ENCODE measurements around the gene KRTAP2-2. TPM values are rescaled to one million over a fixed set of nuclear protein-coding genes. Genes with fewer than 3 reads are reported as not detected.

The KRTAP2-2 gene
- total RNA-seq, result not detected in 2 replicates

GRCh38 chr17:41055130-41055529 lies at the start of gene KRTAP2-2:
Gene KRTAP2-2, minus strand, starts transcription at chr17:41055230. Its CDS starts 19 bp downstream, at chr17:41055211.

GRCh38 chr17:41101586-41102259 lies 46.7 kb upstream of the KRTAP2-2 start, which contains the start of gene KRTAP4-16:
Gene KRTAP4-16, minus strand, starts transcription at chr17:41102209. Its CDS starts 0 bp downstream, at chr17:41102209.

GRCh38 chr17:41098042-41098441 lies 43.0 kb upstream of the KRTAP2-2 start, which contains the start of gene KRTAP4-8:
Gene KRTAP4-8, minus strand, starts transcription at chr17:41098142. Its CDS starts 58 bp downstream, at chr17:41098084.

GRCh38 chr17:41084100-41084856 lies 29.2 kb upstream of the KRTAP2-2 start, which contains the start of gene KRTAP4-7:
Gene KRTAP4-7, plus strand, starts transcription at chr17:41084150. Its CDS starts 57 bp downstream, at chr17:41084207.

GRCh38 chr17:41065829-41066624 lies 11.0 kb upstream of the KRTAP2-2 start, which contains the start of gene KRTAP2-4:
Gene KRTAP2-4, minus strand, starts transcription at chr17:41065879. Its CDS starts 34 bp downstream, at chr17:41065845.

GRCh38 chr17:41060052-41060604 lies 5.1 kb upstream of the KRTAP2-2 start, which contains the start of gene KRTAP2-3:
Gene KRTAP2-3, minus strand, starts transcription at chr17:41060114. Its CDS starts 64 bp downstream, at chr17:41060050.

GRCh38 chr17:41046735-41047465 lies 8.1 kb downstream of the KRTAP2-2 start, which contains the start of gene KRTAP2-1:
Gene KRTAP2-1, minus strand, starts transcription at chr17:41047316. Its CDS starts 49 bp downstream, at chr17:41047267.

GRCh38 chr17:41040783-41041571 lies 14.1 kb downstream of the KRTAP2-2 start, which contains the start of gene KRTAP1-1:
Gene KRTAP1-1, minus strand, starts transcription at chr17:41041450. Its CDS starts 53 bp downstream, at chr17:41041397.

GRCh38 chr17:41034346-41034935 lies 20.6 kb downstream of the KRTAP2-2 start, which contains the start of gene KRTAP1-3:
Gene KRTAP1-3, minus strand, starts transcription at chr17:41034874. Its CDS starts 53 bp downstream, at chr17:41034821.

GRCh38 chr17:41029633-41030245 lies 25.3 kb downstream of the KRTAP2-2 start, which contains the start of gene KRTAP1-4:
Gene KRTAP1-4, minus strand, starts transcription at chr17:41030195. Its CDS starts 117 bp downstream, at chr17:41030078.

GRCh38 chr17:41026715-41027471 lies 28.1 kb downstream of the KRTAP2-2 start, which contains the start of gene KRTAP1-5:
Gene KRTAP1-5, minus strand, starts transcription at chr17:41027208. Its CDS starts 53 bp downstream, at chr17:41027155.

GRCh38 chr17:41008811-41009210 lies 46.2 kb downstream of the KRTAP2-2 start, which contains the start of gene KRTAP3-1:
Gene KRTAP3-1, minus strand, starts transcription at chr17:41009128. Its CDS starts 54 bp downstream, at chr17:41009074.

Other genes starting within 250 kb of the KRTAP2-2 start
- gene KRT10, start 232.6 kb downstream of the KRTAP2-2 start, total RNA-seq, result 14.4 and 20.9 TPM in 2 replicates
- under 0.01 TPM in 1 of 2 replicates, not detected in the other for gene KRT12, start 188.0 kb downstream of the KRTAP2-2 start, total RNA-seq
- gene KRT20, start 170.0 kb downstream of the KRTAP2-2 start, total RNA-seq, result not detected in 2 replicates
- gene KRT23, start 117.6 kb downstream of the KRTAP2-2 start, total RNA-seq, result 3.5 and 4.3 TPM in 2 replicates
- not detected in 2 replicates for gene KRT39, start 88.3 kb downstream of the KRTAP2-2 start, total RNA-seq
- not detected in 2 replicates for gene KRT40, start 70.9 kb downstream of the KRTAP2-2 start, total RNA-seq
- gene KRTAP3-3, start 61.1 kb downstream of the KRTAP2-2 start, total RNA-seq, result not detected in 2 replicates
- not detected in 2 replicates for gene KRTAP3-2, start 55.3 kb downstream of the KRTAP2-2 start, total RNA-seq
- gene KRTAP3-1, start 46.1 kb downstream of the KRTAP2-2 start, total RNA-seq, result not detected in 2 replicates
- 15.4 and 18.2 TPM in 2 replicates for gene KRTAP1-5, start 28.0 kb downstream of the KRTAP2-2 start, total RNA-seq
- gene KRTAP1-4, start 25.0 kb downstream of the KRTAP2-2 start, total RNA-seq, result not detected in 2 replicates
- not detected in 2 replicates for gene KRTAP1-3, start 20.4 kb downstream of the KRTAP2-2 start, total RNA-seq
- 0.35 TPM in 1 of 2 replicates, not detected in the other for gene KRTAP1-1, start 13.8 kb downstream of the KRTAP2-2 start, total RNA-seq
- not detected in 2 replicates for gene KRTAP2-1, start 7.9 kb downstream of the KRTAP2-2 start, total RNA-seq
- gene KRTAP2-3, start 4.9 kb upstream of the KRTAP2-2 start, total RNA-seq, result 0.89 TPM in 1 of 2 replicates, not detected in the other
- gene KRTAP2-4, start 10.6 kb upstream of the KRTAP2-2 start, total RNA-seq, result not detected in 2 replicates
- gene KRTAP4-7, start 28.9 kb upstream of the KRTAP2-2 start, total RNA-seq, result not detected in 2 replicates
- not detected in 2 replicates for gene KRTAP4-8, start 42.9 kb upstream of the KRTAP2-2 start, total RNA-seq
- not detected in 2 replicates for gene KRTAP4-16, start 47.0 kb upstream of the KRTAP2-2 start, total RNA-seq
- gene KRTAP4-9, start 50.2 kb upstream of the KRTAP2-2 start, total RNA-seq, result not detected in 2 replicates
- gene KRTAP4-11, start 63.1 kb upstream of the KRTAP2-2 start, total RNA-seq, result not detected in 2 replicates
- gene KRTAP4-12, start 69.0 kb upstream of the KRTAP2-2 start, total RNA-seq, result not detected in 2 replicates
- gene KRTAP4-6, start 85.3 kb upstream of the KRTAP2-2 start, total RNA-seq, result not detected in 2 replicates
- not detected in 2 replicates for gene KRTAP4-5, start 94.6 kb upstream of the KRTAP2-2 start, total RNA-seq
- not detected in 2 replicates for gene KRTAP4-4, start 105.5 kb upstream of the KRTAP2-2 start, total RNA-seq
- gene KRTAP4-3, start 113.0 kb upstream of the KRTAP2-2 start, total RNA-seq, result not detected in 2 replicates
- gene KRTAP4-2, start 123.0 kb upstream of the KRTAP2-2 start, total RNA-seq, result not detected in 2 replicates
- not detected in 2 replicates for gene KRTAP4-1, start 129.7 kb upstream of the KRTAP2-2 start, total RNA-seq
- not detected in 2 replicates for gene KRTAP9-1, start 134.7 kb upstream of the KRTAP2-2 start, total RNA-seq
- gene KRTAP9-2, start 171.4 kb upstream of the KRTAP2-2 start, total RNA-seq, result not detected in 2 replicates
- gene KRTAP9-3, start 177.2 kb upstream of the KRTAP2-2 start, total RNA-seq, result not detected in 2 replicates
- gene KRTAP9-8, start 182.8 kb upstream of the KRTAP2-2 start, total RNA-seq, result not detected in 2 replicates
- gene KRTAP9-4, start 194.5 kb upstream of the KRTAP2-2 start, total RNA-seq, result not detected in 2 replicates
- gene KRTAP9-9, start 200.2 kb upstream of the KRTAP2-2 start, total RNA-seq, result not detected in 2 replicates
- not detected in 2 replicates for gene KRTAP9-6, start 210.1 kb upstream of the KRTAP2-2 start, total RNA-seq
- not detected in 2 replicates for gene KRTAP9-7, start 220.5 kb upstream of the KRTAP2-2 start, total RNA-seq
- not detected in 2 replicates for gene KRTAP29-1, start 247.6 kb upstream of the KRTAP2-2 start, total RNA-seq